HEK293 (cell line): ENCODE measurements around the gene SUFU.

ENCODE experiments used
- CTCF ChIA-PET: fragments of 350-600 bp; formaldehyde crosslinking; extraction: SDS; loops from one replicate; lab custom pipeline; 2021; ENCODE audit warnings: antibody characterized with exemption; lab: Yijun Ruan, JAX
- POLR2A ChIA-PET: fragments of 300-600 bp; formaldehyde crosslinking; extraction: SDS; loops from one replicate; lab custom pipeline; 2020; ENCODE audit warnings: antibody characterized with exemption, inconsistent platforms; lab: Yijun Ruan, JAX
- H3K27ac ChIP-seq: fragments of 200-500 bp; sonication (Bioruptor generic); 2 replicates; pipeline ENCODE4 v1.5.1; 2014; ENCODE audit warnings: low read depth, low read length, control low read depth, inconsistent platforms; ENCODE audit errors: extremely low read depth
- H3K36me3 ChIP-seq, 2 experiments: fragments of 200-500 bp in 1 of 2; sonication (Bioruptor generic) in 1 of 2; 1 replicate in 1 of 2; 2 replicates in 1 of 2; pipeline ENCODE4 v1.5.1; 2014 to 2017; ENCODE audit warnings: inconsistent platforms in 2 of 2, low read length in 2 of 2; ENCODE audit not compliant: control insufficient read depth in 2 of 2, insufficient read depth in 1 of 2
- H3K4me1 ChIP-seq: fragments of 200-500 bp; sonication (Bioruptor generic); 2 replicates; pipeline ENCODE4 v1.5.1; 2014; ENCODE audit warnings: mild to moderate bottlenecking, low read length, inconsistent platforms; ENCODE audit not compliant: control insufficient read depth, insufficient read depth
- H3K4me3 ChIP-seq: 2 replicates; pipeline ENCODE4 v1.5.1; 2011; ENCODE audit warnings: low read depth, mild to moderate bottlenecking, control low read depth, low read length, moderate library complexity
- H3K9me3 ChIP-seq: fragments of 200-500 bp; sonication (Bioruptor generic); 2 replicates; pipeline ENCODE4 v1.5.1; 2014; ENCODE audit warnings: low read depth, low read length, inconsistent platforms; ENCODE audit not compliant: control insufficient read depth, insufficient read depth
- ATF2 ChIP-seq: fragments of 450-650 bp; formaldehyde crosslinking; IDR thresholded peaks from 2 replicates; pipeline ENCODE4 v1.5.1; 2016; ENCODE audit warnings: missing biosample characterization, missing genetic modification characterization, low read depth
- GFI1B ChIP-seq: fragments of 450-650 bp; formaldehyde crosslinking; IDR thresholded peaks from 2 replicates; pipeline ENCODE4 v1.5.1; 2016; ENCODE audit warnings: missing biosample characterization, missing genetic modification characterization
- GLIS1 ChIP-seq: fragments of 450-650 bp; formaldehyde crosslinking; IDR thresholded peaks from 2 replicates; pipeline ENCODE4 v1.5.1; 2016; ENCODE audit warnings: missing biosample characterization, missing genetic modification characterization
- IKZF3 ChIP-seq: fragments of 450-650 bp; IDR thresholded peaks from 2 replicates; pipeline ENCODE4 v1.5.0; 2018; ENCODE audit warnings: missing biosample characterization, mild to moderate bottlenecking, missing genetic modification characterization, moderate library complexity
- KLF17 ChIP-seq: fragments of 450-650 bp; formaldehyde crosslinking; IDR thresholded peaks from 2 replicates; pipeline ENCODE4 v1.5.1; 2016; ENCODE audit warnings: missing biosample characterization, missing genetic modification characterization
- SP7 ChIP-seq: fragments of 450-650 bp; formaldehyde crosslinking; IDR thresholded peaks from 2 replicates; pipeline ENCODE4 v1.5.1; 2016; ENCODE audit warnings: missing biosample characterization, missing genetic modification characterization
- ZBTB44 ChIP-seq: fragments of 450-650 bp; IDR thresholded peaks from 2 replicates; pipeline ENCODE4 v1.5.1; 2018; ENCODE audit warnings: missing biosample characterization, mild to moderate bottlenecking, missing genetic modification characterization
- ZFP3 ChIP-seq: fragments of 450-650 bp; formaldehyde crosslinking; IDR thresholded peaks from 2 replicates; pipeline ENCODE4 v1.5.1; 2016; ENCODE audit warnings: low read depth, missing biosample characterization, missing genetic modification characterization
- ZIC2 ChIP-seq: fragments of 450-650 bp; formaldehyde crosslinking; IDR thresholded peaks from 2 replicates; pipeline ENCODE4 v1.5.1; 2016; ENCODE audit warnings: missing biosample characterization, missing genetic modification characterization
- ZNF112 ChIP-seq: fragments of 450-650 bp; formaldehyde crosslinking; IDR thresholded peaks from 2 replicates; pipeline ENCODE4 v1.5.0; 2017; ENCODE audit warnings: missing biosample characterization, missing genetic modification characterization
- ZNF16 ChIP-seq: fragments of 450-650 bp; formaldehyde crosslinking; IDR thresholded peaks from 2 replicates; pipeline ENCODE4 v1.5.1; 2016; ENCODE audit warnings: low read depth, missing biosample characterization, missing genetic modification characterization
- ZNF175 ChIP-seq: fragments of 450-650 bp; formaldehyde crosslinking; IDR thresholded peaks from 2 replicates; pipeline ENCODE4 v1.5.1; 2016; ENCODE audit warnings: missing biosample characterization, missing genetic modification characterization
- ZNF223 ChIP-seq: fragments of 450-650 bp; formaldehyde crosslinking; IDR thresholded peaks from 2 replicates; pipeline ENCODE4 v1.5.1; 2016; ENCODE audit warnings: missing biosample characterization, missing genetic modification characterization
- ZNF248 ChIP-seq: fragments of 450-650 bp; formaldehyde crosslinking; IDR thresholded peaks from 2 replicates; pipeline ENCODE4 v1.5.1; 2017; ENCODE audit warnings: missing biosample characterization, missing genetic modification characterization
- ZNF510 ChIP-seq: fragments of 450-650 bp; formaldehyde crosslinking; IDR thresholded peaks from 2 replicates; pipeline ENCODE4 v1.5.1; 2018; ENCODE audit warnings: mild to moderate bottlenecking, missing genetic modification characterization, missing biosample characterization; ENCODE audit not compliant: insufficient replicate concordance
- ZNF548 ChIP-seq: fragments of 450-650 bp; formaldehyde crosslinking; IDR thresholded peaks from 2 replicates; pipeline ENCODE4 v1.5.1; 2016; ENCODE audit warnings: missing biosample characterization, missing genetic modification characterization
- ZNF600 ChIP-seq: fragments of 450-650 bp; formaldehyde crosslinking; IDR thresholded peaks from 2 replicates; pipeline ENCODE4 v1.5.1; 2016; ENCODE audit warnings: missing biosample characterization, missing genetic modification characterization
- ZNF664 ChIP-seq: fragments of 450-650 bp; formaldehyde crosslinking; IDR thresholded peaks from 2 replicates; pipeline ENCODE4 v1.5.1; 2016; ENCODE audit warnings: missing biosample characterization, missing genetic modification characterization
- ZXDB ChIP-seq: fragments of 450-650 bp; formaldehyde crosslinking; IDR thresholded peaks from 2 replicates; pipeline ENCODE4 v1.5.1; 2016; ENCODE audit warnings: missing biosample characterization, missing genetic modification characterization
- TF ChIP-seq, protein P1 (sequence below): sonication (generic); formaldehyde crosslinking; IDR thresholded peaks from 2 replicates; pipeline ENCODE4 v1.8.1; 2022; ENCODE audit warnings: mild to moderate bottlenecking, moderate library complexity, missing genetic modification reagents

SUFU gene

DNA sequence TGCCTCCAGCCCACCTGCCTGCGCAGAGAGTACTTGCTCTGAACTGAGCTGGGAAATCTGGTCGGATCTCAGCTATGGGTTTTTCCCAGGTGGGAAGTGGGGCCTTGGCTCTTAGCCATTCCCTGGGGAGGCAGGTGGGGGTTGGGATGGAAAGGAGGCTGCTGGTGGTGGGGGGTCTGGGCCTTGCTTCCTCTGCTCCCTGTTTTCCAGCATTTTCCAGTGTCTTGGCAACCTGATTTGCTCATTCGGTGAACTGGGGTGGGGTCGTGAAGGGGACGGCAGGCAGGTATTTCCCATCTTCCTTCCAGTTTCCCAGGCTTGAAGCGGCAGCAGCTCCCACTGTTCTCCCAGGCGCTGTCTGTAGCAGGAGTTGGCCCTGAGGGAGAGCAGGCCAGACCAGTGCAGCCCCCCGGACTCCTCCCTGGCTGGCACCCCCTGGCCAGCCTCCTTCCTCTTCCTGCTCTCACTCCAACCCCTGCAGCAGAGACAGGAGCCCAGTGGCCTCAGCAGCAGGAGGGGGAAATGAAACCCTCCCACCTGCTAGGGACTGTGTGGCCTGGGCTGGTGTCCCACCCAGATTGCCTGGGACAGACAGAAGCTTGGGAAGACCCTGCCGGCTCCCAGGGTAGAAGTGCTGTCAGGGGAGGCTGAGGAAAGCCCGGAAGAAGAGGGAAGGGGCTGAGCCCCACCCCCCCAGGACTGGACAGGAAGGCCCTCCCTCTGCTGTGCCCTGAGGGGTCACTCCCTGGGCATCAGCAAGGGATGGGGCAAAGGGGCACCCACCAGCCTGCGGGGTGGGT, 147.1 kb downstream of the SUFU start:
- 0 out of 2 replicates have a peak overlapping the region, but pooled peaks have one; percentile 31 for H3K27ac ChIP-seq
- POLR2A ChIA-PET: interaction anchor here (1.2 kb wide), 1 partner anchor 8 kb away, joined by 6 read pairs; no protein-coding TSS in a partner anchor
- CTCF ChIA-PET: interaction anchor here (0.6 to 0.7 kb wide), 2 partner anchors 21 to 546 kb away, joined by 3 read pairs; no protein-coding TSS in a partner anchor
- TF ChIP-seq ZNF548: no peak
- peak; percentile 82 for TF ChIP-seq GLIS1
- TF ChIP-seq ZIC2 (tag by site-specific recombination): peak; percentile 70
- no peak overlapping the region for H3K4me3 ChIP-seq
- H3K9me3 ChIP-seq: no peaks in the 10 kb centered on the region
- H3K4me1 ChIP-seq: peaks cover 15% of the 10 kb centered on the region
- H3K36me3 ChIP-seq: peaks cover 5 to 59% of the 10 kb centered on the region in 2 experiments; a peak in 2 of 3 replicates

GRCh38 chr10:102651455-102652169, 147.8 kb downstream of the SUFU start:
- H3K4me3 ChIP-seq: no peak overlapping the region
- 0 out of 2 replicates have a peak overlapping the region, but pooled peaks have one; percentile 31 for H3K27ac ChIP-seq
- peaks cover 5 to 66% of the 10 kb centered on the region in 2 experiments; a peak in 2 of 3 replicates for H3K36me3 ChIP-seq
- POLR2A ChIA-PET: no interaction called here
- no peak for TF ChIP-seq SP7
- TF ChIP-seq ZBTB44 (tag by site-specific recombination): no peak
- TF ChIP-seq ATF2 (tag by site-specific recombination): no peak
- no peak for TF ChIP-seq ZNF175 (tag by site-specific recombination)
- no peak for TF ChIP-seq ZNF600
- TF ChIP-seq ZXDB (tag by site-specific recombination): no peak
- no peak for TF ChIP-seq ZNF16
- no peak for TF ChIP-seq ZFP3 (tag by site-specific recombination)
- TF ChIP-seq ZNF248 (tag by site-specific recombination): no peak
- TF ChIP-seq ZNF112 (tag by site-specific recombination): no peak
- no peak for TF ChIP-seq ZNF664 (tag by site-specific recombination)
- TF ChIP-seq IKZF3 (tag by site-specific recombination): no peak
- TF ChIP-seq GFI1B (tag by site-specific recombination): no peak
- TF ChIP-seq ZNF510 (tag by site-specific recombination): no peak
- no peak for TF ChIP-seq KLF17 (tag by site-specific recombination)
- TF ChIP-seq, protein P1, sequence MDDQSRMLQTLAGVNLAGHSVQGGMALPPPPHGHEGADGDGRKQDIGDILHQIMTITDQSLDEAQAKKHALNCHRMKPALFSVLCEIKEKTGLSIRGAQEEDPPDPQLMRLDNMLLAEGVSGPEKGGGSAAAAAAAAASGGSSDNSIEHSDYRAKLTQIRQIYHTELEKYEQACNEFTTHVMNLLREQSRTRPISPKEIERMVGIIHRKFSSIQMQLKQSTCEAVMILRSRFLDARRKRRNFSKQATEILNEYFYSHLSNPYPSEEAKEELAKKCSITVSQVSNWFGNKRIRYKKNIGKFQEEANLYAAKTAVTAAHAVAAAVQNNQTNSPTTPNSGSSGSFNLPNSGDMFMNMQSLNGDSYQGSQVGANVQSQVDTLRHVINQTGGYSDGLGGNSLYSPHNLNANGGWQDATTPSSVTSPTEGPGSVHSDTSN (CRISPR knock-in tag): no peak
- TF ChIP-seq ZNF223 (tag by site-specific recombination): no peak
- TF ChIP-seq, all 188 proteins: peak for 0
- CTCF ChIA-PET: interaction anchor here (0.5 to 1.0 kb wide), 2 partner anchors 19 to 27 kb away, joined by 3 read pairs; no protein-coding TSS in a partner anchor
- Histone ChIP-seq H3K4me1 (peaks cover 15% of the 10 kb centered on the region), H3K9me3 (no peaks in the 10 kb centered on the region)
